ENCODE data around the gene MARVELD2.
"Not testable (repeated sequence)": the region's sequence is repeated elsewhere in the genome, so short reads cannot be mapped to it uniquely, and the experiment has no call there.

Gene MARVELD2

GRCh38 chr5:69414885-69415583, at the start of gene MARVELD2:
Gene MARVELD2, plus strand, starts transcription at chr5:69415116. Its CDS starts 4,270 bp downstream, at chr5:69419386.
- DNase-seq = peak; percentile 58

- DNase-seq = no peak
These were observed 47.1 kb upstream of the MARVELD2 start for GRCh38 chr5:69367697-69368279.

GRCh38 chr5:69368458-69369339, 46.2 kb upstream of the MARVELD2 start:
- DNase-seq = no peak

GRCh38 chr5:69369340-69370121, 45.4 kb upstream of the MARVELD2 start, which contains the start of the genes AK6, RAD17 and TAF9:
Gene AK6, minus strand, starts transcription at chr5:69369520. Its CDS starts 30 bp downstream, at chr5:69369490.
Gene RAD17, plus strand, starts transcription at chr5:69369818. Its CDS starts 2,391 bp downstream, at chr5:69372209.
Gene TAF9, minus strand, starts transcription at chr5:69369520. Its CDS starts 3,783 bp downstream, at chr5:69365737.
- DNase-seq = peak; percentile 95

GRCh38 chr5:69370335-69370734, 44.6 kb upstream of the MARVELD2 start:
- DNase-seq = peak; percentile 39

- DNase-seq = no peak
These were observed 42.5 kb upstream of the MARVELD2 start for GRCh38 chr5:69372394-69372793.

- DNase-seq = no peak
These were observed 39.9 kb upstream of the MARVELD2 start for GRCh38 chr5:69374911-69375446.

- no peak for DNase-seq
These were observed 36.5 kb upstream of the MARVELD2 start for GRCh38 chr5:69378376-69378775.

- DNase-seq = no peak
These were observed 10.1 kb upstream of the MARVELD2 start for GRCh38 chr5:69404659-69405330.

- DNase-seq = no peak
These were observed 655 bp downstream of the MARVELD2 start for GRCh38 chr5:69415584-69415958.

GRCh38 chr5:69416180-69416579, 1.3 kb downstream of the MARVELD2 start:
- no peak for DNase-seq

GRCh38 chr5:69416699-69417098, 1.8 kb downstream of the MARVELD2 start:
- DNase-seq = no peak

GRCh38 chr5:69418554-69418953, 3.6 kb downstream of the MARVELD2 start:
- DNase-seq = no peak

- DNase-seq = no peak
These were observed 16.7 kb downstream of the MARVELD2 start for GRCh38 chr5:69431424-69432303.

- DNase-seq = no peak
These were observed 17.7 kb downstream of the MARVELD2 start for GRCh38 chr5:69432412-69433206.

- DNase-seq = not testable (repeated sequence)
These were observed 20.5 kb downstream of the MARVELD2 start for GRCh38 chr5:69435276-69435884.

- DNase-seq = no peak
These were observed 29.3 kb downstream of the MARVELD2 start for GRCh38 chr5:69444127-69444754.

GRCh38 chr5:69449511-69449910, 34.6 kb downstream of the MARVELD2 start:
- no peak for DNase-seq

GRCh38 chr5:69450116-69450515, 35.2 kb downstream of the MARVELD2 start:
- DNase-seq = no peak

Measured in stimulated activated CD8-positive, alpha-beta memory T cell treated with anti-CD3 and anti-CD28 coated beads, Interleukin-4, amount 100 ng/mL, for 48 hours (primary cell).